Renal cortex interstitium (tissue), 11 donors: ENCODE results near the gene SPHK2. TPM values are rescaled to one million over a fixed set of nuclear protein-coding genes. Genes with fewer than 3 reads are reported as not detected.
"Not testable (repeated sequence)": the region's sequence is repeated elsewhere in the genome, so short reads cannot be mapped to it uniquely, and the experiment has no call there.

ENCODE experiments used
- DNase-seq, 11 donors: peaks; one replicate each; pipeline ENCODE4 v3.0.0-alpha.2; 2013; ENCODE audit warnings: low read depth in 9 of 11, low spot score in 4 of 11; ENCODE audit errors: extremely low read depth in 1 of 11
- polyA plus RNA-seq, 3 donors: library from polyadenylated mRNA; unstranded; fragments of 120-200 nt; gene quantifications; one replicate each; pipeline ENCODE4 v1.2.1, GENCODE V29; 2013; ENCODE audit not compliant: insufficient read length in 3 of 3

The SPHK2 gene
- polyA plus RNA-seq, 3 donors = 15.8 to 31.8 (median 30.9) TPM

DNA sequence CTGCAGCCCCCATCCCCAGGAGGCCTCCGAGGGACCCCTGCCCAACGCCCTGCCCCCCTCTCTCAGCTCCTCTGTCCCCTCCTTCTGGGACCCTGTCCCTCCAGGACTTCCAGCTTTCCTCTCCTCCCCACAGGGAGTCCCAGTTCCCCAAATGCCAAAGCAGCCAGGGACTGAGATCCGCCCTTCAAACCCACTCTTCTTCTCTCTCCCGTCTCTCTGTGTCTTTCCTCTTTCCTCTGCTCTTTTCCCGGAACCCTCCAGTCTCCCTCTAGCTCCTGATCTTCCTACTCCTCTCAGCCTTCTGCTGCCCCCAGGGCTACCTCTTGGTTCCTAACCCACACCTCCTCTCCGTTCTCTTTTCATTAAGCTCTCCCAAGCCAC lies 26.3 kb downstream of the SPHK2 start:
- no peak for DNase-seq

DNA sequence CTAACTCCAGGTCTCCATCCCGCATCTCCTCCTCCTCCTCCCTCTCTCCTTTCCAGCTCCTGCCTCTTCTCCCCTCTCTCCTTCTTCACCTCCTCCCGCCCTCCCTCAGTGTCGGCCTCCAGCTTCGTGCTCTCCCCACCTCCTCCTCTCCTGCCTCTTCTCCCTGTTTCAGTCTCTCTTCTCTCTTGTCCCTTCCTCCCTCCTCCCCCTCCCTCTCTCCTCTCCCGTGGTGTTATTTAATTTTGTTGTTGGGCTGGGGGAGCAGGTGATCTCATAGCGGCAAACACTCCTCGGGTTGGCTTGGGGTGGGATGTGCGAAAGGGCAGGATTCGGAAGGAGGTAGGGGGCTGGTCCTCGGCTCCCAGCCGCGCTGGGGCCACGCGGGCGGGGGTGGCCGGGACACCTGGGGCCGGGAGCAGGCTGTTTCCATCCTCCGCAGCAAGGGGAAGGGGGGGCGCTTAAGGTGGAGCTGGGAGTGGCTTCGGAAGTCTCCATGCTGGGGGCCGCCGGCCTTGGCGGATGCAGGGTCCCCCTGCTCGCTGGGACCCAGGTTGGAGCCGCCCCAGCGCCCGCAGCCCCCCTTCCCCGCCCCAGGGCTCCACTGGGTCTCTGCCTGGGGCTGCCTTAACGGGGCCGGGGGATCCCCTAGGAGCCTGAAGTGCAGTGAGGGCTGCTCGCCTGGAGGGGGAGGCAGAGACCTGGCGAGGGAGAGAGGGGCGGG lies 26.9 kb downstream of the SPHK2 start, which contains the start of gene CA11:
TSS of gene CA11 (minus strand) at position 187 of the 721 bp plus-strand sequence. CDS start 555 bp downstream, outside the sequence.
- peak in 9 of 11 donors; percentile 82 to 92 (median 89) for DNase-seq

DNA sequence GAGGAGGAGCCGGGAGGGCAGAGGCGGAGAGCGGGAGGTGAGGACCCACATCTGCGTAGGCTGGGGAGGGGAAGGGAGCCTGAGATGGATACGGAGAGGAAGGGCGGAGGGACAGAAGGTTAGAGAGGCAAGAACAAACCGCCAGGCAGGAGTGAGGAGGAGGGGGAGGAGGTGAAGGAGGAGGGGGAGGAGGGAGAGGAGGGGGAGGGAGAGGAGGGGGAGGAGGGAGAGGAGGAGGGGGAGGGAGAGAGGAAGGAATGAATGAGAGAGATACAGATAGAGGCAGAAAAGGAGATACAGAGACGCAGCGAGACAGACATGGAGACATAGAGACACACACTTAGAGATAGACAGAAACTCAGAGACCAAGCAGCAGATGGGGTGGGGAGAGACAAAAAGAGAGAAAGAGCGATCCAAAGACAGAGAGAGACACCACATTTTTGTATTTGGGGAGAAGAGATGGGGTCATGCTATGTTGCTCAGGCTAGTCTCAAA lies 27.5 kb downstream of the SPHK2 start:
- no peak for DNase-seq

GRCh38 chr19:48648134-48648533 lies 28.8 kb downstream of the SPHK2 start:
- DNase-seq = no peak

- no peak for DNase-seq
Observed at GRCh38 chr19:48650974-48651682, 31.8 kb downstream of the SPHK2 start.

DNA sequence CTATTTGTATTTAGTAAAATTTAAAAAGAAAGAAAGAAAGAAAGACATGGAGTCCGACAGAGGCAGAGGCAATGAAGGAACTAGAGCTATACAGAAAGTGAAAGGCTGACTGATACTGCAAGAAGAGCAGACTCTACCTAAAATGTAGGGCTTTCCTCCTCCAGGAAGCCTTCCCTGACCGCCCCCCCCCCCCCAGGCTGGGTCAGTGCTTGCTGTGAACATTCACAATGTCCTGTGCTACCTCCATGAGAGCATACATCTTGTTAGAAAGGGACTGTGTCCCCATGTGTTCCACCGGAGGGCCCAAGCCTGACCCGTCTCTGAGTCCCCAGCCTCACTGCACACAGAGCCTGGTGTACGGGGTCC lies 32.4 kb downstream of the SPHK2 start:
- DNase-seq = no peak

DNA sequence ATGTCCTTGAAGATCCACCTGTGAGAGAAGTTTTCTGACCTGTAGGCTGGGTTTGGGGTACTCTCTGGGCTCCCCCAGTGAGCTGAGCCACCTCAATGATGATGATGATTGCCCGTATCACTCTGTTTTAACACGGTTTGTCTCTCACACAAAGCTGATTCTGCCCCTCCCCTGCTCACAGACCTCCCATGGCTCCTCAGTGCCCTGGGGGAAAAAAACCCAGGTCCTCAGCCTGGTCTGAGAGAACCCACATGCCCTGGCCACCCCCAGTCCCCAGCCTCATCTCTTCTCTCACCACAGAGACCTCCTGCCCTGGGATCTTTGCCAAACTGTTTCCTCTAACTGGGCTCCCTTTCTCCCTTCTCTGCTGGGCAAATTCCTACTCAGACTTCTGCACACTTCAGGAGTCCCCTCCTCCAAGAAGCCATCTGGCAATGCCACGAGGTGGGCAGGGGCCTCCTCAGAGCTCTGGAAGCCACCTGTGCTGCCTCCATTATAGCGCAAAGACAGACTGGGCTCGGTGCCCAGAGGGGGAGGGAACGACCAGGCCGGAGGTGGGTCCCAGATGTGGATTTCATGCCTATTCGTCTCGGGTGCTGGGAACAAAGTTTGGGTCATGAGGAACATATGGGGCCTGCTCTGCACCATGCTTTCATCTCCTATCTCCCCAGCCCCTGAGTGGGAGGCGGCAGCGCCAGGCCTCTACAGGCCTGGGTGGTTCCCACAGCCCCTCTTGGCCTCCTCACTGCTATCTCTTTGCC lies 35.2 kb downstream of the SPHK2 start:
- DNase-seq = no peak

DNA sequence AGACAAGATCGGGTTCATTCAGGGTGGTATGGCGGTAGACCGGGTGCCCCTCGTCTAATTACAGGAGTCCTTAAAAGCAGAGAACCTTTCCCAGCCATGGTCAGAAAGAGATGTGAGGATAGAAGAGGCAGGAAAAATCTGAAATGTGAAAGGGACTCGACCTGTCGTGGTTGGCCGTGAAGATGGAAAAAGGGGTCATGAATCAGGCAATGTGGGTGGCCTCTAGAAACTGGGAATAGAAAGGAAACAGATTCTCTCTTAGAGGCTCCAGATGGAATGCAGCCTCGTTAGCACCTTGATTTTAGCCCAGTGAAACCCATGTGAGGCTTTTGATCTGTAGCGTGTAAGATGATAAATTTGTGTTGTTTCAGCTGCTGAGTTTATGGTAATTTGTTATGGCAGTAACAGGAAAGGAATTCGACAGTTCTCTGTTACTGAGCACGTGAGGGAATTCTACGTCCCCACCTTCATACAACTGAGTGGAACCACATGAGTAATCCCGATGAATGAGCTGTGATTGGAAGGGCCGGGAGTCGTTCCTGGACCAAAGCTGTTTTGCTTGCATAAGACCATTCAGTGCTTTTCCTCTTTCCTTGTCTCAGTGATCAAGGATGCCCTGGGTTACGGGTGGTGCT lies 37.7 kb downstream of the SPHK2 start:
- peak in 3 of 11 donors; percentile 67 to 73 (median 69) for DNase-seq

DNA sequence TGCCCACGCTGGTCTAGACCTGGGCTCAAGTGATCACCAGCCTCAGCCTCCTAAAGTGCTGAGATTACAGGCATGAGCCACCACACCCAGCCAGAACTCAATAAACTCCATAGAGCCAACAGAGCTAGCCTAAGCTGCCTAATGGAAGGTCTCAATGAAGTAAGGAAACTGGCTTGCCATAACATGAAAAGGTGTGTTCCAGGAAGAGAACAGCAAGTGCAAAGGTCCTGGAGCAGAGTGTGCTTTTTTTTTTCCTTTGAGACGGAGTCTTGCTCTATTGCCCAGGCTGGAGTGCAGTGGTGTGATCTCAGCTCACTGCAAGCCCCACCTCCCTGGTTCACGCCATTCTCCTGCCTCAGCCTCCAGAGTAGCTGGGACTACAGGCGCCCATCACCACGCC lies 38.5 kb downstream of the SPHK2 start:
- DNase-seq = not testable (repeated sequence)

GRCh38 chr19:48658483-48658882 lies 39.2 kb downstream of the SPHK2 start:
- no peak for DNase-seq

GRCh38 chr19:48659768-48660167 lies 40.5 kb downstream of the SPHK2 start:
- DNase-seq = no peak

DNA sequence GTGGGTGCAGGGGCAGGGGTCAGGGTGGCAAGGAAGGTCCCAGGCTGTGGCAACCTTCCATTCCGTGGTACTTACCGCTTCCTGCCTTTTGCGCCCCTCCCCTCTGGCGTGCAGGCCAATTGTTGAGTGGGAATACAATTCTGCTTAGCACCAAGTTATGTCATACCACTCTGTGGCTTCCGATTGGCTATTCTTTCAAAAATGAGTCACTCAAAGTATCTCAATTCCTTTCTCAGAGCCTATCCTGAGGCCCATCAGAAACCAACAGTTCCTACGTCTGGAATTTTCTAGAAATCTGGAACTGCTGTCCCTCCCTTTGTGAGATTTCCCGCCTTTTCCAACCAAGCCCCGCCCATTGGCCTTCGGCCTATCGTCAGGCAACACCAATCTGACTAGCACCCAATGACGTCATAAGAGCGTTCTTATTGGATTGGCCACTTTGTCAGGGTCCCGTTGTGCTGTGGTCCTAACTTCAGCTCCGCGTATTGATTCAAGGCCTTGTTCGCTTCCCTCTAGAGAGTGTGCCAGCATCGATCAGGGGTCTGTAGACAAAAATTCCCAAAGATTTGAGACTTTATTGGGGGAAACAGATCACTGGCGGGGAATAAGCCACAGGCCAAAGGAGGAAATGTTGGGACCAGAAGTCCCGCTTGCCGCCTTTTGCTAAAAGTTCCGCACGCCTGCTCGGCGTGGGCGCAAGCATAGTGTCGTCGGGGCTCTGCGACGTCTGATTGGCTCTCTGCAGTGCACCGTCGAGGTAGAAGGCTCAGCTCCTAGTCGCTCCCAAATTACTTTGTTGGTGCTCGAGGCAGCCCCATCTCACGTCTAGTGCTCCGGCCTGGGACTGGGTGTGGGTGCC lies 41.8 kb downstream of the SPHK2 start:
- peak in 4 of 11 donors; percentile 60 to 78 (median 64) for DNase-seq

DNA sequence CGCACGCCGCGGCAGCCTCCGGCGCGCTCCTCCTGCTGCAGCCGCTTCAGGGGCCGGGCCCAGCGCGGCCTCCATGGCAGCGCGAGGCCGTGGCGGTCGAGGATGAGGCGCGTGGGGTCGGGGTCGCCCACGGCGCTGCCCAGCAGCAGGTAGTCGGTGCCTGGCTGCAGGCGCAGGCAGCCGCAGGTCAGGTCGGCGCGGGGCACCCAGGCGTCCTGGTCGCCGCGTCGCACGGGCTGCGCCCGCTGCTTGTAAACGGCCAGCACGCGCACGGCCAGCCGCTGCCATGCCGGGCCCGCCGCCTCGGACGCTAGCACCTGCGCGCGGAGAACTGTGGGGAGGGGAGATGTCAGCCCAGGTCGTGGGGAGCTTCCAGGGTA lies 42.4 kb downstream of the SPHK2 start:
- DNase-seq = no peak

- no peak for DNase-seq
Observed at GRCh38 chr19:48663667-48664066, 44.4 kb downstream of the SPHK2 start.

DNA sequence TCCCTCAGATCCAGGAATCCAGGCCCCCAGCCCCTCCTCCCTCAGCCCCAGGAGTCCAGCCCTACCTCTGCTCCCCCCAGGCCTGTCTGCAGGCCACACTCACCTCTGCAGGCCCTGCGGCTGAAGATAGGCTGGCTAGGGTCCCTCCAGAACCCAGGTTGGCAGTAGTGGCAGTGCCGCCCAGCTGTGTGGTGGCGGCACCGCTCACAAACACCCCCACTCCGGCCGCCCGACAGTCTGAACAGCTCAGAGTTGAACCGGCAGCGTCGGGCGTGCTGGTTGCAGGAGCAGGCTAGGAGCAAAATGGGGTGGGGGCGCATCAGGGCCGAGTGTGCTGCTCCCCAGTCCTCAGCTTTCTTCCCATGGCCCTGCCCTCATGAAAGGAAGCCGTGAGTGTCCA lies 45.2 kb downstream of the SPHK2 start:
- no peak for DNase-seq

- no peak for DNase-seq
Observed at GRCh38 chr19:48665786-48666185, 46.5 kb downstream of the SPHK2 start.

DNA sequence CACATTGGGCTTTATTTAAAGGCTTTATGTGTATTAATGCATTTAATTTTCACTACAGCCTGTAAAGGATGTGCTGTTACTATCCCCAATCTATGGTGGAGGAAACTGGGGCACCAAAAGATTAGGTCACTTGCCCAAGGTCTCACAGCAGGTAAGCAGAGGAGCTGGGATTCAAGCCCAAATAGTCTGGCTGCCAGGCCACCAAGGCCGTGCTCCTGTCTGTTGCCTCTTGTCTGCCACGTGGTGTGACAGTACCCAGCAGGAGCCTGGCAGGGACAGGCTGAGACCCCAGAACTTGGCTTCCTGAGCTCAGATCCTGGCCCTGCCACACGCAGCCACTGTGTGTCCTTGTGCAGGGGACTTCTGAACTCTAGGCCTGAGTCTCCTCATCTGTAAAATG lies 49.0 kb downstream of the SPHK2 start:
- DNase-seq = no peak

DNA sequence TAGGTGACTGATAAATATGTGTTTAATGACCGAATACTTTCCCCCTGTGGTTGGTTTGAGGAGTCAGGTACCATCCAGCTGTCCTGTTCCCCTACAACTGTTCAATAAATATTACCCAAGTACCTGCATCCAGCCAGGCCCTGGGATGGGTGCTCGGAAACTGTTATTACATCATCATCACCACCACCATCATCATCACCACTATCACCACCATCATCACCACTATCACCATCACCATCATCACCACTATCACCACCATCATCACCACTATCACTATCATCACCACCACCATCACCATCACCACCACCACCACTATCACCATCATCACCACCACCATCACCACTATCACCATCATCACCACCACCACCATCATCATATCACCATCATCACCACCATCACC lies 49.5 kb downstream of the SPHK2 start:
- DNase-seq = no peak
